ENCODE results near the gene SOCS4. TPM values are rescaled to one million over a fixed set of nuclear protein-coding genes. Genes with fewer than 3 reads are reported as not detected.

SOCS4 gene
- total and polyA plus RNA-seq, 2 experiments from 2014 or later, result 17.7 to 24.9 TPM

DNA sequence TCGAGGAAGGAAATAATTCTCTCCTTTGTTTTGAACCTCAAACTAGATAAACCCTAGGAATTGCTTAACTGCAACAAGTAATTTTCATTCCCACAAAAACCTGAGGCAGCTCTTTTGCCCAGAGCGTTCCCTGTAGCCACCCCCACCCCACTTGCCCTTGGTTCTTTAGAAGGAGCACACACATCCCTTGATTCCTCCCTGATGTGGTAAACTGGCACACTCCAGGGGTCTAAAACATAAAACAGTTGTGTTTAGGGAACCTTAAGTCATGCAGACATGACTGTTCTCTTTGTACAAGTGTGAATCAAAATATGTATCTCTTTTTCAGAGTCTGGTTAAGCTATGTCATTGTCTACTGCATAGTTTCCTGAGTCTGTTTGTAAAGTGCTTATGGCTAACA, 38.4 kb downstream of the SOCS4 start:
- Histone ChIP-seq H3K27me3 (ENCODE audit: insufficient read depth) (no peaks in the 10 kb centered on the region), H3K4me2 (no peak overlapping the region), H3K36me3 (ENCODE audit: insufficient read depth) (peaks cover 25% of the 10 kb centered on the region), H4K20me1 (replicated peaks; ENCODE audit: insufficient read depth) (peaks cover 12% of the 10 kb centered on the region), H3K9me2 (ENCODE audit: insufficient read depth) (no peaks in the 10 kb centered on the region), H3K4me1 (ENCODE audit: insufficient read depth) (no peaks in the 10 kb centered on the region), H3K27ac (ENCODE audit: low read depth) (no peak overlapping the region), H3K4me3 (no peak overlapping the region), H2AFZ (no peak overlapping the region), H3K79me2 (replicated peaks; ENCODE audit: insufficient read depth) (peaks cover 27% of the 10 kb centered on the region), H3F3A (replicated peaks; ENCODE audit: low read depth) (no peaks in the 10 kb centered on the region)
- H3K4me1 Mint-ChIP-seq, result no peaks in the 10 kb centered on the region
- H3K27ac Mint-ChIP-seq, result no peak overlapping the region; the same call in 1 of the 2 replicates
- no peak overlapping the region for H3K4me3 Mint-ChIP-seq
- H3K36me3 Mint-ChIP-seq (ENCODE audit: low read depth), result peaks cover 50% of the 10 kb centered on the region
- no peaks in the 10 kb centered on the region for H3K9me3 Mint-ChIP-seq
- ATAC-seq, result no peak
- peaks cover 4% of the 10 kb centered on the region for H3K27me3 Mint-ChIP-seq (ENCODE audit: insufficient read depth, low read depth, poor library complexity)
- TF ChIP-seq ZNF331 (CRISPR knock-in tag; IDR thresholded peaks at IDR 0.05; ENCODE audit: low read depth) (no peak), ZNF114 (CRISPR knock-in tag; IDR thresholded peaks at IDR 0.05) (no peak), NANOG (IDR thresholded peaks at IDR 0.05; ENCODE audit: borderline replicate concordance) (no peak), EZH2 (IDR thresholded peaks at IDR 0.05; ENCODE audit: low read depth, unreplicated experiment) (no peak), EZH2phosphoT487 (IDR thresholded peaks at IDR 0.05; ENCODE audit: unreplicated experiment) (no peak), STAT1 (IDR thresholded peaks at IDR 0.05; ENCODE audit: unreplicated experiment) (no peak), CREB1 (CRISPR knock-in tag; IDR thresholded peaks at IDR 0.05; ENCODE audit: low read depth) (no peak), POLR2AphosphoS5 (IDR thresholded peaks at IDR 0.05; ENCODE audit: low read depth) (no peak), JUNB (IDR thresholded peaks at IDR 0.05; ENCODE audit: unreplicated experiment) (no peak)
- TF ChIP-seq, protein P1, sequence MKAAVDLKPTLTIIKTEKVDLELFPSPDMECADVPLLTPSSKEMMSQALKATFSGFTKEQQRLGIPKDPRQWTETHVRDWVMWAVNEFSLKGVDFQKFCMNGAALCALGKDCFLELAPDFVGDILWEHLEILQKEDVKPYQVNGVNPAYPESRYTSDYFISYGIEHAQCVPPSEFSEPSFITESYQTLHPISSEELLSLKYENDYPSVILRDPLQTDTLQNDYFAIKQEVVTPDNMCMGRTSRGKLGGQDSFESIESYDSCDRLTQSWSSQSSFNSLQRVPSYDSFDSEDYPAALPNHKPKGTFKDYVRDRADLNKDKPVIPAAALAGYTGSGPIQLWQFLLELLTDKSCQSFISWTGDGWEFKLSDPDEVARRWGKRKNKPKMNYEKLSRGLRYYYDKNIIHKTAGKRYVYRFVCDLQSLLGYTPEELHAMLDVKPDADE (IDR thresholded peaks at IDR 0.05), result no peak
- TF ChIP-seq, protein P2, sequence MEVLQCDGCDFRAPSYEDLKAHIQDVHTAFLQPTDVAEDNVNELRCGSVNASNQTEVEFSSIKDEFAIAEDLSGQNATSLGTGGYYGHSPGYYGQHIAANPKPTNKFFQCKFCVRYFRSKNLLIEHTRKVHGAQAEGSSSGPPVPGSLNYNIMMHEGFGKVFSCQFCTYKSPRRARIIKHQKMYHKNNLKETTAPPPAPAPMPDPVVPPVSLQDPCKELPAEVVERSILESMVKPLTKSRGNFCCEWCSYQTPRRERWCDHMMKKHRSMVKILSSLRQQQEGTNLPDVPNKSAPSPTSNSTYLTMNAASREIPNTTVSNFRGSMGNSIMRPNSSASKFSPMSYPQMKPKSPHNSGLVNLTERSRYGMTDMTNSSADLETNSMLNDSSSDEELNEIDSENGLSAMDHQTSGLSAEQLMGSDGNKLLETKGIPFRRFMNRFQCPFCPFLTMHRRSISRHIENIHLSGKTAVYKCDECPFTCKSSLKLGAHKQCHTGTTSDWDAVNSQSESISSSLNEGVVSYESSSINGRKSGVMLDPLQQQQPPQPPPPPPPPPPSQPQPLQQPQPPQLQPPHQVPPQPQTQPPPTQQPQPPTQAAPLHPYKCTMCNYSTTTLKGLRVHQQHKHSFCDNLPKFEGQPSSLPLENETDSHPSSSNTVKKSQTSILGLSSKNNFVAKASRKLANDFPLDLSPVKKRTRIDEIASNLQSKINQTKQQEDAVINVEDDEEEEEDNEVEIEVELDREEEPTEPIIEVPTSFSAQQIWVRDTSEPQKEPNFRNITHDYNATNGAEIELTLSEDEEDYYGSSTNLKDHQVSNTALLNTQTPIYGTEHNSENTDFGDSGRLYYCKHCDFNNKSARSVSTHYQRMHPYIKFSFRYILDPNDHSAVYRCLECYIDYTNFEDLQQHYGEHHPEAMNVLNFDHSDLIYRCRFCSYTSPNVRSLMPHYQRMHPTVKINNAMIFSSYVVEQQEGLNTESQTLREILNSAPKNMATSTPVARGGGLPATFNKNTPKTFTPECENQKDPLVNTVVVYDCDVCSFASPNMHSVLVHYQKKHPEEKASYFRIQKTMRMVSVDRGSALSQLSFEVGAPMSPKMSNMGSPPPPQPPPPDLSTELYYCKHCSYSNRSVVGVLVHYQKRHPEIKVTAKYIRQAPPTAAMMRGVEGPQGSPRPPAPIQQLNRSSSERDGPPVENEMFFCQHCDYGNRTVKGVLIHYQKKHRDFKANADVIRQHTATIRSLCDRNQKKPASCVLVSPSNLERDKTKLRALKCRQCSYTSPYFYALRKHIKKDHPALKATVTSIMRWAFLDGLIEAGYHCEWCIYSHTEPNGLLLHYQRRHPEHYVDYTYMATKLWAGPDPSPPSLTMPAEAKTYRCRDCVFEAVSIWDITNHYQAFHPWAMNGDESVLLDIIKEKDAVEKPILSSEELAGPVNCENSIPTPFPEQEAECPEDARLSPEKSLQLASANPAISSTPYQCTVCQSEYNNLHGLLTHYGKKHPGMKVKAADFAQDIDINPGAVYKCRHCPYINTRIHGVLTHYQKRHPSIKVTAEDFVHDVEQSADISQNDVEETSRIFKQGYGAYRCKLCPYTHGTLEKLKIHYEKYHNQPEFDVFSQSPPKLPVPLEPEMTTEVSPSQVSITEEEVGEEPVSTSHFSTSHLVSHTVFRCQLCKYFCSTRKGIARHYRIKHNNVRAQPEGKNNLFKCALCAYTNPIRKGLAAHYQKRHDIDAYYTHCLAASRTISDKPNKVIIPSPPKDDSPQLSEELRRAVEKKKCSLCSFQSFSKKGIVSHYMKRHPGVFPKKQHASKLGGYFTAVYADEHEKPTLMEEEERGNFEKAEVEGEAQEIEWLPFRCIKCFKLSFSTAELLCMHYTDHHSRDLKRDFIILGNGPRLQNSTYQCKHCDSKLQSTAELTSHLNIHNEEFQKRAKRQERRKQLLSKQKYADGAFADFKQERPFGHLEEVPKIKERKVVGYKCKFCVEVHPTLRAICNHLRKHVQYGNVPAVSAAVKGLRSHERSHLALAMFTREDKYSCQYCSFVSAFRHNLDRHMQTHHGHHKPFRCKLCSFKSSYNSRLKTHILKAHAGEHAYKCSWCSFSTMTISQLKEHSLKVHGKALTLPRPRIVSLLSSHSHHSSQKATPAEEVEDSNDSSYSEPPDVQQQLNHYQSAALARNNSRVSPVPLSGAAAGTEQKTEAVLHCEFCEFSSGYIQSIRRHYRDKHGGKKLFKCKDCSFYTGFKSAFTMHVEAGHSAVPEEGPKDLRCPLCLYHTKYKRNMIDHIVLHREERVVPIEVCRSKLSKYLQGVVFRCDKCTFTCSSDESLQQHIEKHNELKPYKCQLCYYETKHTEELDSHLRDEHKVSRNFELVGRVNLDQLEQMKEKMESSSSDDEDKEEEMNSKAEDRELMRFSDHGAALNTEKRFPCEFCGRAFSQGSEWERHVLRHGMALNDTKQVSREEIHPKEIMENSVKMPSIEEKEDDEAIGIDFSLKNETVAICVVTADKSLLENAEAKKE (CRISPR knock-in tag; IDR thresholded peaks at IDR 0.05), result no peak
- TF ChIP-seq, protein P3, sequence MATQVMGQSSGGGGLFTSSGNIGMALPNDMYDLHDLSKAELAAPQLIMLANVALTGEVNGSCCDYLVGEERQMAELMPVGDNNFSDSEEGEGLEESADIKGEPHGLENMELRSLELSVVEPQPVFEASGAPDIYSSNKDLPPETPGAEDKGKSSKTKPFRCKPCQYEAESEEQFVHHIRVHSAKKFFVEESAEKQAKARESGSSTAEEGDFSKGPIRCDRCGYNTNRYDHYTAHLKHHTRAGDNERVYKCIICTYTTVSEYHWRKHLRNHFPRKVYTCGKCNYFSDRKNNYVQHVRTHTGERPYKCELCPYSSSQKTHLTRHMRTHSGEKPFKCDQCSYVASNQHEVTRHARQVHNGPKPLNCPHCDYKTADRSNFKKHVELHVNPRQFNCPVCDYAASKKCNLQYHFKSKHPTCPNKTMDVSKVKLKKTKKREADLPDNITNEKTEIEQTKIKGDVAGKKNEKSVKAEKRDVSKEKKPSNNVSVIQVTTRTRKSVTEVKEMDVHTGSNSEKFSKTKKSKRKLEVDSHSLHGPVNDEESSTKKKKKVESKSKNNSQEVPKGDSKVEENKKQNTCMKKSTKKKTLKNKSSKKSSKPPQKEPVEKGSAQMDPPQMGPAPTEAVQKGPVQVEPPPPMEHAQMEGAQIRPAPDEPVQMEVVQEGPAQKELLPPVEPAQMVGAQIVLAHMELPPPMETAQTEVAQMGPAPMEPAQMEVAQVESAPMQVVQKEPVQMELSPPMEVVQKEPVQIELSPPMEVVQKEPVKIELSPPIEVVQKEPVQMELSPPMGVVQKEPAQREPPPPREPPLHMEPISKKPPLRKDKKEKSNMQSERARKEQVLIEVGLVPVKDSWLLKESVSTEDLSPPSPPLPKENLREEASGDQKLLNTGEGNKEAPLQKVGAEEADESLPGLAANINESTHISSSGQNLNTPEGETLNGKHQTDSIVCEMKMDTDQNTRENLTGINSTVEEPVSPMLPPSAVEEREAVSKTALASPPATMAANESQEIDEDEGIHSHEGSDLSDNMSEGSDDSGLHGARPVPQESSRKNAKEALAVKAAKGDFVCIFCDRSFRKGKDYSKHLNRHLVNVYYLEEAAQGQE (IDR thresholded peaks at IDR 0.05; ENCODE audit: unreplicated experiment), result no peak
- TF ChIP-seq, protein P4, sequence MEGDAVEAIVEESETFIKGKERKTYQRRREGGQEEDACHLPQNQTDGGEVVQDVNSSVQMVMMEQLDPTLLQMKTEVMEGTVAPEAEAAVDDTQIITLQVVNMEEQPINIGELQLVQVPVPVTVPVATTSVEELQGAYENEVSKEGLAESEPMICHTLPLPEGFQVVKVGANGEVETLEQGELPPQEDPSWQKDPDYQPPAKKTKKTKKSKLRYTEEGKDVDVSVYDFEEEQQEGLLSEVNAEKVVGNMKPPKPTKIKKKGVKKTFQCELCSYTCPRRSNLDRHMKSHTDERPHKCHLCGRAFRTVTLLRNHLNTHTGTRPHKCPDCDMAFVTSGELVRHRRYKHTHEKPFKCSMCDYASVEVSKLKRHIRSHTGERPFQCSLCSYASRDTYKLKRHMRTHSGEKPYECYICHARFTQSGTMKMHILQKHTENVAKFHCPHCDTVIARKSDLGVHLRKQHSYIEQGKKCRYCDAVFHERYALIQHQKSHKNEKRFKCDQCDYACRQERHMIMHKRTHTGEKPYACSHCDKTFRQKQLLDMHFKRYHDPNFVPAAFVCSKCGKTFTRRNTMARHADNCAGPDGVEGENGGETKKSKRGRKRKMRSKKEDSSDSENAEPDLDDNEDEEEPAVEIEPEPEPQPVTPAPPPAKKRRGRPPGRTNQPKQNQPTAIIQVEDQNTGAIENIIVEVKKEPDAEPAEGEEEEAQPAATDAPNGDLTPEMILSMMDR (conservative IDR thresholded peaks at IDR 0.05; ENCODE audit: low read depth in 2 of 2), result no peak
- no peak for DNase-seq (ENCODE audit: low spot score)

Data from GM23338 (cell line).